NT2/D1 (cell line): Measurements from ENCODE around the gene YOD1.

Experiments used
- SUZ12 ChIP-seq: IDR thresholded peaks from 2 replicates; pipeline ENCODE4 v1.6.1; 2011; ENCODE audit not compliant: insufficient read length, insufficient read depth; ENCODE audit errors: extremely low read depth
- ZNF274 ChIP-seq: IDR thresholded peaks from 2 replicates; pipeline ENCODE4 v1.6.1; 2011; ENCODE audit warnings: mild to moderate bottlenecking, low read depth, low read length

DNA sequence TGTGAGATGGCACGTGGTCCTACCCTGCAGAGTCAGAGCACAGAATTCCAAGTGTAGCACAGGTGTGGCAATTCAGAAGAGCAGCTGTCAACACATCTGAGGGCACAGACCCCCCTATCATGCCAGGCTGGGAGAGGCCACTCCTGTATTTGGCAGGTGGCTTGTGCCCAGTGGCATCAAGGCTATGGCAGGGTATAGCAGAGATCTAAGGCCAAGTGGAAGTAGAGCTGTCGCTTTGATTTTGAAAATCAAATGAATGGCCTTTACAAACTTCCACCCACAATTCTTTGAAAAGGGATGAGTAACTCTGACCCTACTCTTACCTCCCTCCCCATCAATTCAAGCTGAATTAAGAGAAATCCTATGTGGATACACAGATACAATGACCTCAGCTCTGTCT, 31.8 kb downstream of the YOD1 start:
- TF ChIP-seq ZNF274 (no peak), SUZ12 (no peak)
